HepG2 (cell line): Measurements from ENCODE around the gene CRIP1. TPM values are rescaled to one million over a fixed set of nuclear protein-coding genes. Genes with fewer than 3 reads are reported as not detected.
A peak's percentile ranks its signal among the peaks of the same experiment; 100 is the strongest.

Experiments used
- DR1 ChIP-seq: sonication (generic); formaldehyde crosslinking; IDR thresholded peaks from 2 replicates; pipeline ENCODE4 v1.8.0; 2021; ENCODE audit warnings: mild to moderate bottlenecking, missing genetic modification reagents, inconsistent platforms
- GTF2F1 ChIP-seq: fragments of 150-350 bp; IDR thresholded peaks from 2 replicates; pipeline ENCODE4 v1.6.1; 2014; ENCODE audit warnings: low read length
- HNRNPL ChIP-seq: fragments of 200-400 bp; formaldehyde crosslinking; IDR thresholded peaks from 2 replicates; pipeline ENCODE4 v1.6.1; 2017; ENCODE audit warnings: mild to moderate bottlenecking, low read depth, low read length
- KMT2B ChIP-seq: IDR thresholded peaks from 2 replicates; pipeline ENCODE4 v1.6.1; 2016; ENCODE audit warnings: missing genetic modification reagents, missing compliant biosample characterization
- MXI1 ChIP-seq: IDR thresholded peaks from 3 replicates; pipeline ENCODE4 v1.6.1; 2012; ENCODE audit warnings: low read depth, low read length, inconsistent platforms, borderline replicate concordance
- MZF1 ChIP-seq: sonication (generic); formaldehyde crosslinking; IDR thresholded peaks from 2 replicates; pipeline ENCODE4 v1.8.1; 2023; ENCODE audit warnings: mild to moderate bottlenecking, missing genetic modification reagents, borderline replicate concordance
- PCBP1 ChIP-seq: fragments of 200-400 bp; formaldehyde crosslinking; IDR thresholded peaks from 2 replicates; pipeline ENCODE4 v1.6.1; 2017; ENCODE audit warnings: mild to moderate bottlenecking, low read depth, low read length, borderline replicate concordance
- REXO4 ChIP-seq: sonication (generic); formaldehyde crosslinking; IDR thresholded peaks from 2 replicates; pipeline ENCODE4 v1.8.0; 2022; ENCODE audit warnings: missing genetic modification reagents, mild to moderate bottlenecking, borderline replicate concordance
- SP5 ChIP-seq: IDR thresholded peaks from 2 replicates; pipeline ENCODE4 v1.6.1; 2016; ENCODE audit warnings: low read depth, borderline replicate concordance
- ZC3H13 ChIP-seq: sonication (generic); formaldehyde crosslinking; IDR thresholded peaks from 2 replicates; pipeline ENCODE4 v1.8.1; 2023; ENCODE audit warnings: mild to moderate bottlenecking, missing genetic modification reagents, moderate library complexity
- ZNF235 ChIP-seq: sonication (generic); formaldehyde crosslinking; IDR thresholded peaks from 2 replicates; pipeline ENCODE4 v1.8.1; 2023; ENCODE audit warnings: mild to moderate bottlenecking, missing genetic modification reagents, borderline replicate concordance
- ZNF331 ChIP-seq: sonication (generic); formaldehyde crosslinking; IDR thresholded peaks from 2 replicates; pipeline ENCODE4 v1.4.0; 2020; ENCODE audit warnings: missing genetic modification reagents
- polyA plus RNA-seq, 8 experiments: library from polyadenylated mRNA; depleted of rRNA in 3 of 8; stranded (reverse) in 7 of 8; unstranded in 1 of 8; fragments of >200 nt; fragmentation: Illumina TruSeq in 4 of 8; extraction: Trizol in 4 of 8; gene quantifications; 2 replicates each; pipeline versions ENCODE4 v1.2.1 to v1.2.3, GENCODE V29; 2011 to 2016; ENCODE audit warnings: low read depth in 4 of 8, missing spikeins in 1 of 8, mixed read lengths in 1 of 8; ENCODE audit not compliant: insufficient read depth in 1 of 8
- total RNA-seq, 5 experiments: library from RNA; depleted of rRNA; stranded (reverse); fragments of >200 nt; fragmentation: Illumina TruSeq; extraction: Trizol; gene quantifications; 2 replicates each; pipeline ENCODE4 v1.2.3, GENCODE V29; 2016; ENCODE audit warnings: low read depth in 1 of 5
- TF ChIP-seq, protein P1 (sequence below): IDR thresholded peaks from 2 replicates; pipeline ENCODE4 v1.6.1; 2012; ENCODE audit warnings: low read depth, low read length, improper control_type of control experiment
- TF ChIP-seq, protein P2 (sequence below): sonication (generic); formaldehyde crosslinking; IDR thresholded peaks from 2 replicates; pipeline ENCODE4 v1.8.0; 2022; ENCODE audit warnings: missing genetic modification reagents, mild to moderate bottlenecking, moderate library complexity, borderline replicate concordance

CRIP1 gene
- total and polyA plus RNA-seq, 2 of the 13 experiments (the other 11 are each of a cell fraction or from before 2014, with no cell fraction given): 53.9 to 59.5 TPM

DNA sequence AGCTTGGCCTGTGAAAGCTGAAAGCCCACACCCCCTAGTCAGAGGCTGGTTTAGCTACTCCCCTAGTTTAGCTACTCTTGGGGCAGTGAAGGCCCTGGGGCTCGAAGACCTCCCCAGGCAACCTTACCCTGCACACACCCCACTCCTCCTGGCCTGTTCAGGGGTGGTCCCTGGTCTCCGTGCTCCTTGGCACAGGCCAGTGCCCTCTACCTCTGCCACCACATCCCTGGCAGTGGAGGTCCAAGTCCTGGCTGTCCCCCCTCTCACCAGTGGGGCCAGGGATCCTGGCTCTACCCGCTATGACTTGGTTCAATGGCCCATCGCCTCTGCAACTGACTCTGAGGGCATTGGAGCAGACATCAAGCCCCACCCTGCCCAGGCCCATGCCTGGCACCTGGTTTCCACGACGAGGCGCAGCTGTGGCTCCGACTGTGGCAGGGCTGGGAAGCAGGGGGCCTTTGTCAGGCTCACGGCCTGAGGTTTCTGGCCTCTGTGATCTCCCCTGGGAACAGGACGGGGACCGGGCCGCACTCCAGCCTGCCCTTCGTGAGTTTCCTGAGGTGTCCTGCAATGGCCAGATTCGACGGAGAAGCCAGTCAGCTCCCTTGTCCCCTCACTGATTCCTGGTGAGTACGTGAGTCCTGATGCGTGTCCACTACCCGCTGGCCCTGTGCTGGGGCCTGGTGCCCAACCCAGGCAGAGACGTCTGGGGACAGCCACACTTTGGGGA is 45.4 kb downstream of the CRIP1 start (continued):
- TF ChIP-seq SP5 (CRISPR knock-in tag): no peak
- TF ChIP-seq GTF2F1: no peak
- TF ChIP-seq, protein P1, sequence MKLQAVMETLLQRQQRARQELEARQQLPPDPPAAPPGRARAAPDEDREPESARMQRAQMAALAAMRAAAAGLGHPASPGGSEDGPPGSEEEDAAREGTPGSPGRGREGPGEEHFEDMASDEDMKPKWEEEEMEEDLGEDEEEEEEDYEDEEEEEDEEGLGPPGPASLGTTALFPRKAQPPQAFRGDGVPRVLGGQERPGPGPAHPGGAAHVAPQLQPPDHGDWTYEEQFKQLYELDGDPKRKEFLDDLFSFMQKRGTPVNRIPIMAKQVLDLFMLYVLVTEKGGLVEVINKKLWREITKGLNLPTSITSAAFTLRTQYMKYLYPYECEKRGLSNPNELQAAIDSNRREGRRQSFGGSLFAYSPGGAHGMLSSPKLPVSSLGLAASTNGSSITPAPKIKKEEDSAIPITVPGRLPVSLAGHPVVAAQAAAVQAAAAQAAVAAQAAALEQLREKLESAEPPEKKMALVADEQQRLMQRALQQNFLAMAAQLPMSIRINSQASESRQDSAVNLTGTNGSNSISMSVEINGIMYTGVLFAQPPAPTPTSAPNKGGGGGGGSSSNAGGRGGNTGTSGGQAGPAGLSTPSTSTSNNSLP: no peak
- TF ChIP-seq REXO4 (CRISPR knock-in tag): 0 out of 2 replicates have a peak, but pooled peaks have one; percentile 15
- TF ChIP-seq KMT2B (CRISPR knock-in tag): no peak
- TF ChIP-seq ZC3H13 (CRISPR knock-in tag): 0 out of 2 replicates have a peak, but pooled peaks have one; percentile 43
- TF ChIP-seq, protein P2, sequence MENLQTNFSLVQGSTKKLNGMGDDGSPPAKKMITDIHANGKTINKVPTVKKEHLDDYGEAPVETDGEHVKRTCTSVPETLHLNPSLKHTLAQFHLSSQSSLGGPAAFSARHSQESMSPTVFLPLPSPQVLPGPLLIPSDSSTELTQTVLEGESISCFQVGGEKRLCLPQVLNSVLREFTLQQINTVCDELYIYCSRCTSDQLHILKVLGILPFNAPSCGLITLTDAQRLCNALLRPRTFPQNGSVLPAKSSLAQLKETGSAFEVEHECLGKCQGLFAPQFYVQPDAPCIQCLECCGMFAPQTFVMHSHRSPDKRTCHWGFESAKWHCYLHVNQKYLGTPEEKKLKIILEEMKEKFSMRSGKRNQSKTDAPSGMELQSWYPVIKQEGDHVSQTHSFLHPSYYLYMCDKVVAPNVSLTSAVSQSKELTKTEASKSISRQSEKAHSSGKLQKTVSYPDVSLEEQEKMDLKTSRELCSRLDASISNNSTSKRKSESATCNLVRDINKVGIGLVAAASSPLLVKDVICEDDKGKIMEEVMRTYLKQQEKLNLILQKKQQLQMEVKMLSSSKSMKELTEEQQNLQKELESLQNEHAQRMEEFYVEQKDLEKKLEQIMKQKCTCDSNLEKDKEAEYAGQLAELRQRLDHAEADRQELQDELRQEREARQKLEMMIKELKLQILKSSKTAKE (CRISPR knock-in tag): 0 out of 2 replicates have a peak, but pooled peaks have one; percentile 30
- no peak for TF ChIP-seq DR1 (CRISPR knock-in tag)
- TF ChIP-seq MZF1: no peak
- TF ChIP-seq MXI1: no peak
- TF ChIP-seq HNRNPL: peak; percentile 57; the same call in 1 of the 2 replicates
- TF ChIP-seq ZNF331 (CRISPR knock-in tag): no peak
- TF ChIP-seq PCBP1: 0 out of 2 replicates have a peak, but pooled peaks have one; percentile 12
- no peak for TF ChIP-seq ZNF235
